NCI-H1436 treated with DMSO at 0.1 percent for 48 hours (cell line): Measurements from ENCODE around the gene IGFL2.
"Not testable (repeated sequence)": the region's sequence is repeated elsewhere in the genome, so short reads cannot be mapped to it uniquely, and the experiment has no call there.

Experiments used
- DNase-seq: peaks from one replicate; lab custom pipeline; 2025; lab: John Stamatoyannopoulos, UW

IGFL2 gene

GRCh38 chr19:46189971-46190888, 42.2 kb downstream of the IGFL2 start:
- DNase-seq = no peak

GRCh38 chr19:46191356-46191755, 43.3 kb downstream of the IGFL2 start:
- DNase-seq = no peak

GRCh38 chr19:46191972-46192371, 43.9 kb downstream of the IGFL2 start:
- DNase-seq = no peak

DNA sequence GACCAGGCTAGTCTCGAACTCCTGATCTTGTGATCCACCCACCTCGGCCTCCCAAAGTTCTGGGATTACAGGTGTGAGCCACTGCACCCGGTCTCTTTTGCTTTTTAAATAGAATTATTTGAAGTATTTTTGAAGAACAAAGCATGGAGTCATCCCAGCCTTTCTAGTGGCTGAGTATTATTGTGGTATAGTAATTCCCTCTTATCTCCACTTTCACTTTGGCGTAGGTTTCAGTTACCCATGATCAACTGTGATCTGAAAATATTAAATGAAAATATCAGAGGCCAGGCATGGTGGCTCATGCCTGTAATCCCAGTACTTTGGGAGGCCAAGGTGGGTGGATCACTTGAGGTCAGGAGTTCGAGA, 44.6 kb downstream of the IGFL2 start:
- DNase-seq = not testable (repeated sequence)

DNA sequence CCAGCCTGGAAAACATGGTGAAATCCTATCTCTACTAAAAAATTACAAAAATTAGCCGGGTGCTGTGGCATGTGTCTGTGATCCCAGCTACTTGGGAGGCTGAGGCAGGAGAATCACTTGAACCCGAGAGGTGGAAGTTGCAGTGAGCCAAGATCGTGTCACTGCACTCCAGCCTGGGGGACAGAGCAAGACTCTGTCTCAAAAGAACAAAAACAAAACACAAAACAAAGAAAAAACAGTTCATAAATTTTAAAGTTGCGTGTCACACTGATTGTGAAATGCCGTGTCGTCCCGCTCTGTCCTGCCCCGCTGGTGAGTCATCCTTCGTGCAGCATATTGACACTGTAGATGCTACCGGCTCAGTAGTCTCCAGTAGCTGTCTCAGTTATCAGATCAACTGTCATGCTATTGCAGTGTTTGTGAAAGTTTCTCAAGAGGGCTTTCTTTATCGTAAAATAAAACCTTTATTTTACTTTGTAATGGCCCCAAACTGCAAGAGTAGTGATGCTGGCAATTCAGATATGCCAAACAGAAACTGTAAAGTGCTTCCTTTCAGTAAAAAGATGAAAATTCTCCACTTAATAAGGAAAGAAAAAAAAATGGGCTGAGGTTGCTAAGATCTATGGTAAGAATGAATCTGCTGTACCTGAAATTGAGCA, 45.1 kb downstream of the IGFL2 start:
- no peak for DNase-seq

- no peak for DNase-seq
Measured at GRCh38 chr19:46193678-46194077, 45.6 kb downstream of the IGFL2 start.

GRCh38 chr19:46195104-46195503, 47.1 kb downstream of the IGFL2 start:
- no peak for DNase-seq

DNA sequence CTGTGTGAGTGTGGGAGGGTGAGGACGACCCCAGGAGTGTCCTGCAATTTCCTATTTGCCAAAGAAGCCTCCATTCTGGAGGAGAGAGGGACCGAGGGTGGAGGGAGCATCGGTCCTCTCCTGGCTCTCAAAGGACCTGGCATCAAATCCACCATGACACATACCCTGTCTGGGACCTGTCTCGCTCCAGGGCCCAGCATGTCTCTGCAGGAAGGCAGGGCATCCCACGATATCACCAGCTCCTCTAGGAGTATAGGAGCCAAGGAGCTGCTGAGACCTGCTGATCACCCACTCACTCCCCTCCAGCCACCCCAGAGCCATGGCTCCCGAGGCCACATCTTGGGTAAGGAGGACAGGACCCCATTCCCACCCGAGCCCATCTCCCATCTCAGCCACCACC, 47.9 kb downstream of the IGFL2 start:
- DNase-seq = not testable (repeated sequence)

DNA sequence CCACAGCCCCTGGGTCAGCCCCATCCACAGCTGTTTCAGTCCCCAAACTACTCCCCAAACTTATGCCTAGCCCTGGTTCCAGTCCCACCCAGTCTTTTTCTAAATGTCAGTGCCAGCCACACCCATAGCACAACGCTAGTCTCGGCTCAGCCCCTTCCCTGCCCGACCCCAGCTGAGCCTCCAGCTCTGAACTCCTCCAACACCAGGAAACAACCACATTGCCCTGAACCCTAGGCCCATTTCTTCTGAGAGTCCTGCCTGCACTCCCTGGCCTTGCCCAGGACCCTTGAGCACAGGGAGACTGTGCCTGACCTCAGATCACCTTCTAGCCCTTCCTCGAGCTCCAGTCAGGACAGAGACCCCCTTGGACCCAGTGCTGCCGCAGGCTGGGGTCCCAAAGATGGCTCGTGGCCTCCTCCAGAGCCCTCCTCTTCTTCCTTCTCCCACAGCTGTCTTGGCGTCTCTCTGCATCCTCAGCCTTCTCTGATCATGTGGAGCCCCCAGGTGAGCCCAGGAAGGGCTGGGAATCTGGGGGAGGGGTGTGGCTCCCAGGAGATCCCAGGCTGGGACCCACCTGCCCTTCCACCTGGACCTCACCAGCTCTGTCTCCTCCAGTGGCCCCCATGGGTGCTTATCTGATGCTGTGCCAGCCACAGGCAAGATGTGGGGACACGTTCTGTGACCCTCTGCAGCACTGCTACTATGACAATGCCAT, 48.5 kb downstream of the IGFL2 start:
- no peak for DNase-seq

- DNase-seq = no peak
Measured at GRCh38 chr19:46197314-46198070, 49.5 kb downstream of the IGFL2 start.

- DNase-seq = no peak
Measured at GRCh38 chr19:46198756-46199155, 50.7 kb downstream of the IGFL2 start.

- DNase-seq = no peak
Measured at GRCh38 chr19:46201454-46202310, 53.6 kb downstream of the IGFL2 start.

GRCh38 chr19:46202426-46202825, 54.4 kb downstream of the IGFL2 start:
- no peak for DNase-seq

DNA sequence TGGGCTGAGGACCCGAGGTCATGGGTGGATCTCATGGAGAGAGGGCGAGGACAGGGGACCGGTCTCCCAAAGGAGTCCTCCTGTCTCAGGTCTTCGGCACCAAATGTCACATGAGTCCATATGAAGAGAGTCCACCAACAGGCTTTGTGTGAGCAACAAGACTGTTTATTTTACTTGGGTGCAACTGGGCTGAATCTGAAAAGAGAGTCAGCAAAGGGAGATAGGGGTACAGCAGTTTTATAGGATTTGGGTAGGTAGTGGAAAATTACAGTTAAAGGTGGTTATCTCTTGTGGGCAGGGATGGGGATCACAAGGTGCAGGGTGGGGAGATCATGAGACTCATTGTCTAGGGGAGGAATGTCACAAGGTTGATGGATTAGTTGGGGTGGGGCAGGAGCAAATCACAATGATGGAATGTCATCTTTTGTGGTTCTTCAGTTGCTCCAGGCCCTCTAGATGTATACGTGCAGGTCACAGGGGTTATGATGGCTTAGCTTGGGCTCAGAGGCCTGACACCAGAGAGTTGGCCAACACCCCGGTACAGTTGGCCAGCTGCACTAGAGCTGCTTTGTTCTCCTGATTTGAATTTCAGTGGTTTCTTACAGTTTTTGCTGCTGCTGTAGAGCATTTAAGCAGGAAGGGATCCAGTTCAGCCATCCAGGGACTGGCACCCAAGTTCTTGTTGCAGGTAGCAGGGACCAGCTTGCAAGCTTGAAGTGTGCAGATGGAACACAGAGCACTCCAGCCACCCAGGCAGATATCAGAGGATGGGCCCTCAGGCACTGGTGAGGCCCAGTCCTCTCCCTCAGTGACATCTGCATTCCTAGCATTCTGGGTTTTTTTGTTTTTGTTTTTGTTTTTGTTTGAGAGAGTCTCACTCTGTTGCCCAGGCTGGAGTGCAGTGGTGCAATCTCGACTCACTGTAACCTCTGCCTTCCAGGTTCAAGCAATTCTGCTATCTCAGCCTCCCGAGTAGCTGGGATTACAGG, 55.1 kb downstream of the IGFL2 start:
- DNase-seq = no peak

DNA sequence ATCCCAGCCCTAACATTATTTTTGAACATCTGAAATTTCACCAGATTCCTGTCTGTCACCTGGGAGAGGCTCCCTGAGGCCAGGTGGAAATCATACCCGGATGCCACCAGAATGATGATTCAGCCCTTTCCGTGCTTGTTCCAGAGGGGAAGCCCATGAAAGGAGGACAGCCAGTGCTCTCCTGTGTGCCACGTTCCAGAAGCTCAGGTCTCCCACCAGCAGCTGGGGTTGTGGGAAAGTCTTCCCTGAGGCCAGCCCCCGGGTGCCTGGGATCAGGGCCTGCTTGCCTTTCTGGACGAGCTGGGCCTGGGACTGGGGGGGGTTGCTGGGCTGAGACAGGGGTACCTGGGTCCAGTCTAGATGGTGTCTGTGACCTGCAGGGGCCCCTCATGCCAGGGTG, 56.0 kb downstream of the IGFL2 start:
- no peak for DNase-seq

GRCh38 chr19:46205183-46205984, 57.3 kb downstream of the IGFL2 start:
- no peak for DNase-seq

GRCh38 chr19:46206176-46206575, 58.1 kb downstream of the IGFL2 start:
- no peak for DNase-seq

DNA sequence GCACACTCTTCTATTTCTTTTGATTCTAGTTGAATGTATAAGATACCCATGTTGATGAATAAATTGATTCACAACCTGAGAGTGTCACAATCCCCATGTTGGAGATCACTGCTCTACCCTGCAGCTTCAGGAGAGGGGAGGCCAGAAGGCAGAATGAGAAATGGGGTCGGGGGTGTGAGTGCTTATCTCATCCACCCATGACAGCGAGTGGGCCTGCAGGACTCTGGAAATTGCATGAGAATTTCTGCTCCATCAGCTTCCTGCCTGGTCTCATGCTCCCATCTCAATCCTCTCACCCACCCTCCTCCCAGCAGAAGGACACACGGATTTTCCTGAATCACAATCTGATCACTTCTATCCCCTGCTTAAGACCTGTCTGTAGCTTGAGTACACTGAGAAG, 58.6 kb downstream of the IGFL2 start:
- no peak for DNase-seq

GRCh38 chr19:46207858-46208257, 59.8 kb downstream of the IGFL2 start:
- DNase-seq = not testable (repeated sequence)
